ENCODE results near the gene NRXN2. TPM values are rescaled to one million over a fixed set of nuclear protein-coding genes. Genes with fewer than 3 reads are reported as not detected.
A peak's percentile ranks its signal among the peaks of the same experiment; 100 is the strongest.

The NRXN2 gene
- total RNA-seq, 1 experiment from 2014 or later, result 0.15 TPM

GRCh38 chr11:64753019-64753379 is 30.0 kb upstream of the NRXN2 start:
- DNase-seq (ENCODE audit: low read depth, low spot score) (no peak), ATAC-seq (no peak)
- CTCF ChIA-PET, result no interaction called here
- no peaks in the 10 kb centered on the region for H3K9me3 ChIP-seq (ENCODE audit: control insufficient read depth, insufficient read depth, low read depth, low read length)
- intact Hi-C loops (cut with micrococcal nuclease; ENCODE audit: unreplicated experiment), result no loop called here
- in situ Hi-C loops (cut with HindIII; ENCODE audit: low pct_unique_long_range_greater_than_20kb, low sequenced_read_pairs), result no loop called here
- POLR2A ChIA-PET, result no interaction called here
- no peaks in the 10 kb centered on the region for H3K4me1 ChIP-seq (ENCODE audit: control insufficient read depth, insufficient read depth, low read length)
- no peaks in the 10 kb centered on the region for H3K27me3 ChIP-seq (ENCODE audit: control insufficient read depth, insufficient read depth, low read length)
- H3K4me3 ChIP-seq (ENCODE audit: low read depth in 2 of 2, low read length in 2 of 2), result no peak overlapping the region
- no peak for TF ChIP-seq POLR2AphosphoS5 (IDR thresholded peaks at IDR 0.05; ENCODE audit: low read depth, low read length)
- no peak for TF ChIP-seq REST (IDR thresholded peaks at IDR 0.05; ENCODE audit: insufficient read depth in 1 of 2, low read depth in 2 of 2, low read length in 1 of 2)
- no peak for TF ChIP-seq SIN3A (IDR thresholded peaks at IDR 0.05; ENCODE audit: borderline replicate concordance, insufficient read depth, low read depth, low read length)
- no peak for TF ChIP-seq TCF7L2 (IDR thresholded peaks at IDR 0.05; ENCODE audit: low read depth, low read length)
- no peak for TF ChIP-seq CTCF (IDR thresholded peaks at IDR 0.05)
- no peaks in the 10 kb centered on the region for H3K36me3 ChIP-seq (ENCODE audit: control insufficient read depth, insufficient read depth, low read length)
- no TSS peak for BruUV-seq (replicated peaks)
- no peak overlapping the region for H3K27ac ChIP-seq (ENCODE audit: low read length)

GRCh38 chr11:64752175-64752970 is 29.4 kb upstream of the NRXN2 start:
- CTCF ChIA-PET, result interaction anchor here (0.7 kb wide), 1 partner anchor 13 kb away, joined by 5 read pairs; no protein-coding TSS in a partner anchor
- intact Hi-C loops (cut with micrococcal nuclease; ENCODE audit: unreplicated experiment), result no loop called here
- no peaks in the 10 kb centered on the region for H3K27me3 ChIP-seq (ENCODE audit: control insufficient read depth, insufficient read depth, low read length)
- POLR2A ChIA-PET, result no interaction called here
- no peaks in the 10 kb centered on the region for H3K4me1 ChIP-seq (ENCODE audit: control insufficient read depth, insufficient read depth, low read length)
- no peak overlapping the region for H3K27ac ChIP-seq (ENCODE audit: low read length)
- no peak for DNase-seq (ENCODE audit: low read depth, low spot score)
- ATAC-seq, result peak; percentile 6; the same call in 1 of the 2 replicates
- TF ChIP-seq TCF7L2 (IDR thresholded peaks at IDR 0.05; ENCODE audit: low read depth, low read length), result no peak
- TF ChIP-seq SIN3A (IDR thresholded peaks at IDR 0.05; ENCODE audit: borderline replicate concordance, insufficient read depth, low read depth, low read length), result no peak
- no peak for TF ChIP-seq REST (IDR thresholded peaks at IDR 0.05; ENCODE audit: insufficient read depth in 1 of 2, low read depth in 2 of 2, low read length in 1 of 2)
- no peak for TF ChIP-seq CTCF (IDR thresholded peaks at IDR 0.05)
- TF ChIP-seq POLR2AphosphoS5 (IDR thresholded peaks at IDR 0.05; ENCODE audit: low read depth, low read length), result no peak
- in situ Hi-C loops (cut with HindIII; ENCODE audit: low pct_unique_long_range_greater_than_20kb, low sequenced_read_pairs), result no loop called here
- H3K4me3 ChIP-seq (ENCODE audit: low read depth in 2 of 2, low read length in 2 of 2), result no peak overlapping the region
- BruUV-seq (replicated peaks), result no TSS peak
- no peaks in the 10 kb centered on the region for H3K36me3 ChIP-seq (ENCODE audit: control insufficient read depth, insufficient read depth, low read length)
- no peaks in the 10 kb centered on the region for H3K9me3 ChIP-seq (ENCODE audit: control insufficient read depth, insufficient read depth, low read depth, low read length)
